HG03103 (cell line): ENCODE data around the gene C10orf90.

Source experiments
- ATAC-seq: cut with Tn5 transposase; IDR thresholded peaks from one replicate; pipeline ENCODE4 v1.9.1; 2021; ENCODE audit warnings: low read depth; ENCODE audit not compliant: unreplicated experiment

C10orf90 gene

GRCh38 chr10:126670056-126670894, at the start of gene C10orf90:
TSS of gene C10orf90 (minus strand) at chr10:126670693. CDS start at chr10:126670480, 213 bp downstream.
- ATAC-seq = no peak

DNA sequence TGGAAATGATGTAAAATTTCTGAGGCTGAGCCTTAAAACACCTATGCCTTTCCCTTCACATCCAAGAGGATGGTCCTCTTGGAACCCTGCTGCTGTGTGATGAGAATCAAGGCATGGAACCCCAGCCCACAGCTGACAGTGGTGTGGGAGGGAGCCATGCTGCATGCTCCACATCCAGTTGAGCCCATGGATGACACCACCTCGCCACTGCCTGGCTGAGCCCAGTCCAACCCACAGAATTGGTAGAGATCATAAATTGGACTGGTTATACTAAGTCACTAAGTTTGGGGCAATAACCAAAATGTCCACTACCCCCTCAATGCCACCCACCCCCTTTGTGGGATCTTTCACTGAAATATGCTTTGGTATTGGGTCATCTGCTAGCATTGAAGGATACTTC, 45.9 kb upstream of the C10orf90 start:
- ATAC-seq = no peak

GRCh38 chr10:126713594-126713993, 43.1 kb upstream of the C10orf90 start:
- no peak for ATAC-seq

DNA sequence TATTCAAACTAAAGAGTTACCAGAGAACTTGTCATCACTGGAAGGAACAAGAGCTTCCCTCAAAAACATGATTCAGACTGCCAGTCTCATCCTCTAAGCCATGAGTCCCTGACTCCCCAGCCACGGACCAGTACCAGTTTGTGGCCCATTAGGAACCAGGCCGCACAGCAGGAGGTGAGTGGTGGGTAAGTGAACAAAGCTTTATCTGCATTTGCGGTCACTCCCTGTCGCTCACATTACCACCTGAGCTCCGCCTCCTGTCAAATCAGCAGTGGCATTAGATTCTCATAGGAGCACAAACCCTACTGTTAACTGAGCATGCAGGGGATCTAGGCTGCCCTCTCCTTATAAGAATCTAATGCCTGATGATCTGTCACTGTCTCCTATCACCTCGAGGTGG, 42.2 kb upstream of the C10orf90 start:
- no peak for ATAC-seq

- ATAC-seq = no peak
Observed at GRCh38 chr10:126705951-126706565, 35.6 kb upstream of the C10orf90 start.

DNA sequence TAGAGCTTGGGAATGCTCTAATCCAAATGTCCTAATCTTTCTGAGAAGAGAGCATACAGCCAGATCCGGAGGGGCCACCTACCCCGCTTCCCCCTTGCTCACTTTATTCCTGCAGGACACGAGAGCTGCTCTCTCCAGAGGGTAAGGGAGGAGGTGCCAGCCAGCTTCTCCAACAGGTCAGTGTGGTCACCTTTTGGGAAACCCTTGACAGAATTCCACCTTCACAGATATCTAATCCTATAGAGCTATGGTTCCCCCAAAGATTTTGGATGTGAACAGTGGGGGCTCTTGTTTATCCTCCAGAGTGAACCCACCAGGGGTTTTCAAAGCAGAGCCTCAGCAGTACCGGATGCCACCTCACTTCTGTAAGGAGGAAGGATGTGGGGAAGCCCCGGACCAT, 34.6 kb upstream of the C10orf90 start:
- no peak for ATAC-seq

- ATAC-seq = no peak
Observed at GRCh38 chr10:126704649-126705048, 34.2 kb upstream of the C10orf90 start.

- no peak for ATAC-seq
Observed at GRCh38 chr10:126702181-126702580, 31.7 kb upstream of the C10orf90 start.

GRCh38 chr10:126701526-126701925, 31.0 kb upstream of the C10orf90 start:
- ATAC-seq = no peak

GRCh38 chr10:126696684-126697083, 26.2 kb upstream of the C10orf90 start:
- no peak for ATAC-seq

DNA sequence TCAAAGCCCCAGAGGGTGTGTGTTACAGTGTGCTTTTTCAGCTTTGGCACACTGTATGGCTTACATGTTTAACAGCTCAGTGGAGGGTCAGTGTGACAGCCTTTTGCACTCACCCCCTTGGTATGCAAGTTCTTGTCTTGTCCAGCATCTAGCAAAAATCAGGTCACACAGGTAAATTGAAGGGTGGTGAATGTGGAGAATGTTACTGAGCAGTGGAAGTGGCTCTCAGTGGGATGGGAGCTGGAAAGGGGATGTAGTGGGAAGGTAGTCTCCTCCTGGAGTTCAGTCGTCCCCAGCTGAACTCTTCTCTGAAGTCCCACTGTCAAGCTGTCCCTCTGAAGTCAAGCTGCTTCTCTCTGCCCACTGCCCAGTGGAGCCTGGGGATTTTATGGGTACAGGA, 21.0 kb upstream of the C10orf90 start:
- no peak for ATAC-seq

GRCh38 chr10:126690534-126690933, 20.0 kb upstream of the C10orf90 start:
- no peak for ATAC-seq

DNA sequence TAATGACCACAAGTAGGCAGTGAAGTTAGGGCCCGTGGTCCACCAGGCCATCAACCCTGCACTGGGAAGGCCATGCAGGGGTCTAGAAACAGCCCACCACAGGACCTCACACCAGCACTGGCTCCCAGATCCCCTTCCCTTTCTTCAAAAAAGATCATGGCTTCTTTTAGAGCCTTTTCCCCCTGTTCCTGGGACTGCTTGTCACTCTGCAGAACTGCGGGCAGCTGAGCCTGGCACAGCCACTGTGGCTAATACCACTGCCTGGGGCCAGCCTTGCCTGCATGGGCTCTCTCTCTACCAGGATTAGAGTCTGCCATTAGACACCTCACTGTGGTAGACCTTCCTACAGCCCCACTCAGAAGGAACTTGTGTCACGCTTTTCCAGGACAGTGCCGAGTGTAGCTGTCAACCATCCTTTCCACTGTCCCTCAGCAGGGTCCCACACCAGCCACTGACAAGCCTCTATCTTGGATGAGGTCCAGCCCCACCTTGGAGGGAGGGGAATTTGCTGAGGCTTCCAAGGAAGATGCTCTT, 19.0 kb upstream of the C10orf90 start:
- ATAC-seq = no peak

GRCh38 chr10:126687121-126687606, 16.7 kb upstream of the C10orf90 start:
- no peak for ATAC-seq

- no peak for ATAC-seq
Observed at GRCh38 chr10:126686719-126687118, 16.2 kb upstream of the C10orf90 start.

- no peak for ATAC-seq
Observed at GRCh38 chr10:126686268-126686667, 15.8 kb upstream of the C10orf90 start.

- no peak for ATAC-seq
Observed at GRCh38 chr10:126685756-126686155, 15.3 kb upstream of the C10orf90 start.

DNA sequence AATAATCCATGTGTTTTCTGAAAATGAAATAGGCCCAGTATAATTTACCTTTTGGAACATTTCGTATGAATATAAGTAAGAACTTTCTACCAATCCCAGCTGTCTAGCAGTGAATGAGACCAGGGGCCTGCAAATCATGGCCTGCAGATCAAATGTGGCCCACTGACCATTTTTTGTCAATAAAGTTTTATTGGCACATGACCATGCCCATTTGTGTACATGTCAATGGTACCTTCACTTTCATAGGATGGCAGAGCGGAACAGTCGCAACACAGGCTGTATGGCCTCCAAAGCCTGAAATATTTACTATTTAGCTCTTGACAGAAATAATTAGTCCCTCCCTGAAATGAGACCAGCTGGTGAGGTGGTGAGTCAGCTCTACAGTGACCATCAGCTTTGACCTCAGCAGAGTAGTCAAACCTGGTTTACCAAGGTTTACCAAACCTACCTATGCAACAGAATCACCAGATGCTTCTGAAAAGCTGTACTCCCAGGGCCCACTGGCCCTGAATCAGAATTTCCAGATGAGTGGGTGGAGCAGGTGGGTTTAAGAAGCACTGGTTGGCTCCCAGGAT, 13.8 kb upstream of the C10orf90 start:
- no peak for ATAC-seq

DNA sequence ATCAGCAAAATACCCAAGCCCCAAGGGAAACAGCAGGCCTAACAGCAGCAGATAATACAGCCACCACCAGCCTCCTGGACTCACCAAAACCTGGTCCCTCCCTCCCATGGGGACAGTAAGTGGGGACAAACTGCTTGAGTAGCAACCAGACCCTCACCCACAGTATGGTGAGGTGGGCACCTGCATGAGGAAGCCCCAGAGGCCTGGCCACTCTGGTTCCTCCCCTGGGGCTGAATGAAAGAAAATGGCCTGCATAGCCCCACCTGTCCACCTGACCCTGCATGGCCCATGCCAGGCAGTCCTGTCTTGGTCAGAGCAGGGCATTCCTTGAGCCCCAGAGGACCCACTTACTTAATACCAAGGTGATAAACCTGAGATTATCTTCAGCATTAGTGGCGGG, 13.0 kb upstream of the C10orf90 start:
- ATAC-seq = no peak

- no peak for ATAC-seq
Observed at GRCh38 chr10:126675656-126676438, 5.4 kb upstream of the C10orf90 start.
